GM23338 (cell line): ENCODE data around the gene WNT2. TPM values are rescaled to one million over a fixed set of nuclear protein-coding genes. Genes with fewer than 3 reads are reported as not detected.

Source experiments
- ATAC-seq: fragments of 200-7000 bp; cut with Tn5 transposase; 3 replicates; pipeline ENCODE4 v1.9.1; 2020
- DNase-seq: peaks from one replicate; pipeline ENCODE4 v3.0.0-alpha.2; 2015; ENCODE audit warnings: low spot score
- H2AFZ ChIP-seq: fragments of 200-600 bp; sonication (generic); 2 replicates; pipeline ENCODE4 v1.8.0; 2016; ENCODE audit warnings: antibody characterized with exemption, mild to moderate bottlenecking, moderate library complexity
- H3F3A ChIP-seq: fragments of 200-600 bp; sonication (generic); replicated peaks from 2 replicates; pipeline ENCODE4 v1.8.0; 2017; ENCODE audit warnings: antibody characterized with exemption, mixed run types, low read depth
- H3K27ac ChIP-seq: fragments of 200-600 bp; sonication (generic); 2 replicates; pipeline ENCODE4 v1.6.1; 2016; ENCODE audit warnings: low read depth
- H3K27me3 ChIP-seq: fragments of 200-600 bp; sonication (generic); 2 replicates; pipeline ENCODE4 v1.8.0; 2016; ENCODE audit warnings: mild to moderate bottlenecking, mixed run types, moderate library complexity; ENCODE audit not compliant: insufficient read depth
- H3K36me3 ChIP-seq: fragments of 200-600 bp; sonication (generic); 2 replicates; pipeline ENCODE4 v1.8.0; 2016; ENCODE audit warnings: mild to moderate bottlenecking; ENCODE audit not compliant: insufficient read depth
- H3K4me1 ChIP-seq: fragments of 200-600 bp; sonication (generic); 2 replicates; pipeline ENCODE4 v1.8.0; 2016; ENCODE audit warnings: mild to moderate bottlenecking, moderate library complexity; ENCODE audit not compliant: insufficient read depth
- H3K4me2 ChIP-seq: fragments of 200-600 bp; sonication (generic); 2 replicates; pipeline ENCODE4 v1.7.1; 2017; ENCODE audit warnings: mixed run types
- H3K4me3 ChIP-seq: fragments of 200-600 bp; sonication (generic); 2 replicates; pipeline ENCODE4 v1.6.1; 2016; ENCODE audit warnings: mixed run types
- H3K79me2 ChIP-seq: fragments of 200-600 bp; sonication (generic); replicated peaks from 2 replicates; pipeline ENCODE4 v1.8.0; 2017; ENCODE audit warnings: mild to moderate bottlenecking; ENCODE audit not compliant: insufficient read depth
- H3K9me2 ChIP-seq: fragments of 200-600 bp; sonication (generic); 2 replicates; pipeline ENCODE4 v1.8.0; 2017; ENCODE audit not compliant: insufficient read depth
- H4K20me1 ChIP-seq: fragments of 200-600 bp; sonication (generic); replicated peaks from 2 replicates; pipeline ENCODE4 v1.8.0; 2017; ENCODE audit warnings: mild to moderate bottlenecking; ENCODE audit not compliant: insufficient read depth
- H3K27ac Mint-ChIP-seq: 2 replicates; pipeline ENCODE4 v1.8.0; 2020; ENCODE audit warnings: inconsistent platforms, mild to moderate bottlenecking, moderate library complexity, mixed read lengths
- H3K27me3 Mint-ChIP-seq: 3 replicates; pipeline ENCODE4 v1.8.0; 2022; ENCODE audit warnings: low read depth, mild to moderate bottlenecking, moderate library complexity, mixed read lengths, inconsistent platforms; ENCODE audit not compliant: insufficient read depth, poor library complexity
- H3K36me3 Mint-ChIP-seq: 3 replicates; pipeline ENCODE4 v1.8.0; 2021; ENCODE audit warnings: low read depth, mild to moderate bottlenecking, inconsistent platforms, moderate library complexity, mixed read lengths
- H3K4me1 Mint-ChIP-seq: 3 replicates; pipeline ENCODE4 v1.8.0; 2020; ENCODE audit warnings: mild to moderate bottlenecking, inconsistent platforms, mixed read lengths
- H3K4me3 Mint-ChIP-seq: 3 replicates; pipeline ENCODE4 v1.8.0; 2021; ENCODE audit warnings: moderate library complexity, mild to moderate bottlenecking, inconsistent platforms, mixed read lengths
- H3K9me3 Mint-ChIP-seq: 3 replicates; pipeline ENCODE4 v1.8.0; 2020; ENCODE audit warnings: moderate library complexity, mild to moderate bottlenecking, inconsistent platforms, mixed read lengths
- EZH2 ChIP-seq: fragments of 200-600 bp; sonication (generic); IDR thresholded peaks from one replicate; pipeline ENCODE4 v1.8.0; 2017; ENCODE audit warnings: antibody characterized with exemption, mild to moderate bottlenecking, low read depth; ENCODE audit not compliant: unreplicated experiment
- EZH2phosphoT487 ChIP-seq: fragments of 200-600 bp; sonication (generic); IDR thresholded peaks from one replicate; pipeline ENCODE4 v1.8.1; 2018; ENCODE audit warnings: antibody characterized with exemption; ENCODE audit not compliant: unreplicated experiment
- NANOG ChIP-seq: IDR thresholded peaks from 2 replicates; pipeline ENCODE4 v1.6.1; 2016; ENCODE audit warnings: antibody characterized with exemption, borderline replicate concordance
- POLR2AphosphoS5 ChIP-seq: IDR thresholded peaks from 2 replicates; pipeline ENCODE4 v1.6.1; 2016; ENCODE audit warnings: antibody characterized with exemption, low read depth
- STAT1 ChIP-seq: IDR thresholded peaks from one replicate; pipeline ENCODE4 v1.6.1; 2016; ENCODE audit warnings: antibody characterized with exemption; ENCODE audit not compliant: unreplicated experiment
- ZNF331 ChIP-seq: fragments of 250-450 bp; sonication (Bioruptor Pico); IDR thresholded peaks from 2 replicates; pipeline ENCODE4 v1.5.0; 2020; ENCODE audit warnings: low read depth, mild to moderate bottlenecking, moderate library complexity
- polyA plus RNA-seq: library from polyadenylated mRNA; unstranded; fragments of >200 nt; fragmentation: Nextera tagmentation; extraction: Ambion mirVana; gene quantifications from 2 replicates; pipeline ENCODE4 v1.2.1, GENCODE V29; 2016
- total RNA-seq: library from RNA; depleted of rRNA; stranded (reverse); fragments of >200 nt; shearing (Covaris generic); gene quantifications from 2 replicates; pipeline ENCODE4 v1.2.3, GENCODE V29; 2014
- TF ChIP-seq, protein P1 (sequence below), 2 experiments: fragments of 200-600 bp in 1 of 2; sonication (generic) in 1 of 2; conservative IDR thresholded peaks; 2 replicates each; pipeline versions ENCODE4 v1.5.1 to v1.6.1; 2016 to 2017; ENCODE audit warnings: antibody characterized with exemption in 2 of 2, low read depth in 2 of 2, mild to moderate bottlenecking in 2 of 2, moderate library complexity in 1 of 2
- TF ChIP-seq, protein P2 (sequence below): IDR thresholded peaks from 2 replicates; pipeline ENCODE4 v1.6.1; 2016; ENCODE audit warnings: antibody characterized with exemption

Gene WNT2
- total and polyA plus RNA-seq, 2 experiments from 2014 or later, result not detected

DNA sequence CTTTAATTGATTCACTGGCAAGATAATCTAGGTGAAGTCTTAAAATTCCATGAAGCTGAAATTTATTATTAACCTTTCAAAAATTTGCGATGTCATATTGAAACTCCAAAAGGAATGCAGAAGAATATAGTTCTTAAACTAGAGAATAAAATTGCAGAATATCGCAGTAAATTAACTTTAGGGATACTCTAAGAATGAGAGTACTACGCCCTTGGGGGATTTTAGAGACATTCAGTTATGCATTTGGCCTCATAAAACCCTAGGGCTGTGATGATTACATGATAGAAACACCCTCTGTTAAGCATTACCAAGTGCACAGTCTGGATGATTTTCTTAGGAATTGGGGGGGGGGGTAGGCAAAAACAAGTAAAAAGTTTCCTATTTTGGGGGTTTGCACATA, 3.7 kb downstream of the WNT2 start:
- TF ChIP-seq, protein P1, sequence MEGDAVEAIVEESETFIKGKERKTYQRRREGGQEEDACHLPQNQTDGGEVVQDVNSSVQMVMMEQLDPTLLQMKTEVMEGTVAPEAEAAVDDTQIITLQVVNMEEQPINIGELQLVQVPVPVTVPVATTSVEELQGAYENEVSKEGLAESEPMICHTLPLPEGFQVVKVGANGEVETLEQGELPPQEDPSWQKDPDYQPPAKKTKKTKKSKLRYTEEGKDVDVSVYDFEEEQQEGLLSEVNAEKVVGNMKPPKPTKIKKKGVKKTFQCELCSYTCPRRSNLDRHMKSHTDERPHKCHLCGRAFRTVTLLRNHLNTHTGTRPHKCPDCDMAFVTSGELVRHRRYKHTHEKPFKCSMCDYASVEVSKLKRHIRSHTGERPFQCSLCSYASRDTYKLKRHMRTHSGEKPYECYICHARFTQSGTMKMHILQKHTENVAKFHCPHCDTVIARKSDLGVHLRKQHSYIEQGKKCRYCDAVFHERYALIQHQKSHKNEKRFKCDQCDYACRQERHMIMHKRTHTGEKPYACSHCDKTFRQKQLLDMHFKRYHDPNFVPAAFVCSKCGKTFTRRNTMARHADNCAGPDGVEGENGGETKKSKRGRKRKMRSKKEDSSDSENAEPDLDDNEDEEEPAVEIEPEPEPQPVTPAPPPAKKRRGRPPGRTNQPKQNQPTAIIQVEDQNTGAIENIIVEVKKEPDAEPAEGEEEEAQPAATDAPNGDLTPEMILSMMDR (conservative IDR thresholded peaks at IDR 0.05; ENCODE audit: low read depth in 2 of 2), result no peak
- TF ChIP-seq EZH2 (no peak), POLR2AphosphoS5 (no peak), ZNF331 (no peak), EZH2phosphoT487 (no peak)
- Mint-ChIP-seq H3K4me3 (no peak overlapping the region), H3K27ac (no peak overlapping the region), H3K36me3 (no peaks in the 10 kb centered on the region), H3K4me1 (peaks cover 15% of the 10 kb centered on the region; the same call in 2 of the 3 replicates), H3K27me3 (peaks cover 56% of the 10 kb centered on the region), H3K9me3 (no peaks in the 10 kb centered on the region)
- Histone ChIP-seq H3K27me3 (peaks cover 71% of the 10 kb centered on the region), H4K20me1 (peaks cover 9% of the 10 kb centered on the region; the same call in 1 of the 2 replicates), H2AFZ (no peak overlapping the region), H3K79me2 (no peaks in the 10 kb centered on the region), H3F3A (0 out of 2 replicates have a peak, but pooled peaks cover 3% of the 10 kb centered on the region), H3K4me3 (no peak overlapping the region), H3K4me1 (peaks cover 4% of the 10 kb centered on the region; the same call in 1 of the 2 replicates), H3K4me2 (no peak overlapping the region), H3K9me2 (no peaks in the 10 kb centered on the region), H3K27ac (no peak overlapping the region), H3K36me3 (no peaks in the 10 kb centered on the region)
- ATAC-seq (no peak), DNase-seq (no peak)

DNA sequence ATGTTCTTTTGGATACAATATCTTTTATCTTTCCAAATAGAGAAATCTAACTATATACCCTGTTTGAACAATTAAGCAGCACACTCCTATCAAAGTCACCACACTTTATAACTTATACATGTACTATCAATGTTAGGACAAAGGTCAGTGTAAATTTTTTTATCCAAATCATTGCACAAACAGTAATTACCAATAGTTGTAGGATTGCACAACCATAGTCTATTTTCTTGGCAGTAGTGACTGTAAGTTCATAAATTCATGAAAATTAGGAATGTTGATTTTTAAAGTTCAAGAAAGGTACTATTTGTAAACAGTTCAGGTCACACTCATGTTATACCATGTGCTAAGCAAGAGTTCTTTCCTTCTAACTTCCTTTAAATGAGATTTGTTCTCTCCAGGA, 9.3 kb downstream of the WNT2 start:
- H3K9me2 ChIP-seq, result no peaks in the 10 kb centered on the region
- no peaks in the 10 kb centered on the region for H3F3A ChIP-seq
- peaks cover 12% of the 10 kb centered on the region for H3K4me1 Mint-ChIP-seq
- no peak overlapping the region for H3K27ac ChIP-seq
- H3K36me3 ChIP-seq, result no peaks in the 10 kb centered on the region
- no peak overlapping the region for H3K4me2 ChIP-seq
- no peaks in the 10 kb centered on the region for H3K36me3 Mint-ChIP-seq
- H3K79me2 ChIP-seq, result no peaks in the 10 kb centered on the region
- no peaks in the 10 kb centered on the region for H4K20me1 ChIP-seq
- H3K27ac Mint-ChIP-seq, result no peak overlapping the region
- DNase-seq (no peak), ATAC-seq (no peak)
- H3K4me1 ChIP-seq, result no peaks in the 10 kb centered on the region
- no peaks in the 10 kb centered on the region for H3K9me3 Mint-ChIP-seq
- no peak overlapping the region for H2AFZ ChIP-seq
- no peak overlapping the region for H3K4me3 Mint-ChIP-seq
- H3K27me3 Mint-ChIP-seq, result peaks cover 8% of the 10 kb centered on the region
- H3K27me3 ChIP-seq, result peaks cover 15% of the 10 kb centered on the region
- H3K4me3 ChIP-seq, result no peak overlapping the region
- no peak for TF ChIP-seq POLR2AphosphoS5
- TF ChIP-seq EZH2phosphoT487, result no peak
- no peak for TF ChIP-seq NANOG
- TF ChIP-seq, protein P2, sequence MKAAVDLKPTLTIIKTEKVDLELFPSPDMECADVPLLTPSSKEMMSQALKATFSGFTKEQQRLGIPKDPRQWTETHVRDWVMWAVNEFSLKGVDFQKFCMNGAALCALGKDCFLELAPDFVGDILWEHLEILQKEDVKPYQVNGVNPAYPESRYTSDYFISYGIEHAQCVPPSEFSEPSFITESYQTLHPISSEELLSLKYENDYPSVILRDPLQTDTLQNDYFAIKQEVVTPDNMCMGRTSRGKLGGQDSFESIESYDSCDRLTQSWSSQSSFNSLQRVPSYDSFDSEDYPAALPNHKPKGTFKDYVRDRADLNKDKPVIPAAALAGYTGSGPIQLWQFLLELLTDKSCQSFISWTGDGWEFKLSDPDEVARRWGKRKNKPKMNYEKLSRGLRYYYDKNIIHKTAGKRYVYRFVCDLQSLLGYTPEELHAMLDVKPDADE, result no peak
- no peak for TF ChIP-seq STAT1
- no peak for TF ChIP-seq EZH2
